HG03565 (cell line): Measurements from ENCODE around the gene CADM2.
"Not testable (repeated sequence)": the region's sequence is repeated elsewhere in the genome, so short reads cannot be mapped to it uniquely, and the experiment has no call there.

Source experiments
- ATAC-seq: cut with Tn5 transposase; IDR thresholded peaks from one replicate; pipeline ENCODE4 v1.9.1; 2021; ENCODE audit warnings: mild to moderate bottlenecking, moderate library complexity; ENCODE audit not compliant: unreplicated experiment

CADM2 gene

GRCh38 chr3:85074003-85074402 is 115.2 kb downstream of the CADM2 start:
- no peak for ATAC-seq

GRCh38 chr3:85075663-85076062 is 116.9 kb downstream of the CADM2 start:
- no peak for ATAC-seq

GRCh38 chr3:85077018-85077417 is 118.2 kb downstream of the CADM2 start:
- ATAC-seq = no peak

GRCh38 chr3:85081191-85081906 is 122.6 kb downstream of the CADM2 start:
- ATAC-seq = no peak

- ATAC-seq = no peak
Observed at GRCh38 chr3:85090495-85090894, 131.7 kb downstream of the CADM2 start.

- ATAC-seq = no peak
Observed at GRCh38 chr3:85100316-85100715, 141.5 kb downstream of the CADM2 start.

GRCh38 chr3:85102781-85103180 is 144.0 kb downstream of the CADM2 start:
- ATAC-seq = no peak

GRCh38 chr3:85110393-85110792 is 151.6 kb downstream of the CADM2 start:
- ATAC-seq = no peak

GRCh38 chr3:85120879-85121278 is 162.1 kb downstream of the CADM2 start:
- ATAC-seq = no peak

GRCh38 chr3:85132864-85133263 is 174.1 kb downstream of the CADM2 start:
- ATAC-seq = not testable (repeated sequence)

GRCh38 chr3:85133691-85134420 is 175.1 kb downstream of the CADM2 start:
- not testable (repeated sequence) for ATAC-seq

- ATAC-seq = no peak
Observed at GRCh38 chr3:85142626-85143025, 183.8 kb downstream of the CADM2 start.

GRCh38 chr3:85148036-85148435 is 189.2 kb downstream of the CADM2 start:
- ATAC-seq = no peak

- no peak for ATAC-seq
Observed at GRCh38 chr3:85151555-85151954, 192.8 kb downstream of the CADM2 start.

- ATAC-seq = not testable (repeated sequence)
Observed at GRCh38 chr3:85153279-85153678, 194.5 kb downstream of the CADM2 start.

- ATAC-seq = no peak
Observed at GRCh38 chr3:85159376-85159775, 200.6 kb downstream of the CADM2 start.

- ATAC-seq = no peak
Observed at GRCh38 chr3:85161544-85161943, 202.8 kb downstream of the CADM2 start.

- ATAC-seq = no peak
Observed at GRCh38 chr3:85162905-85163304, 204.1 kb downstream of the CADM2 start.

GRCh38 chr3:85164436-85164835 is 205.6 kb downstream of the CADM2 start:
- no peak for ATAC-seq

GRCh38 chr3:85167576-85167975 is 208.8 kb downstream of the CADM2 start:
- ATAC-seq = no peak

GRCh38 chr3:85170646-85171045 is 211.9 kb downstream of the CADM2 start:
- no peak for ATAC-seq

GRCh38 chr3:85171976-85172375 is 213.2 kb downstream of the CADM2 start:
- no peak for ATAC-seq
